Right lobe of liver (tissue), 6 donors: ENCODE results near the gene WWP2. TPM values are rescaled to one million over a fixed set of nuclear protein-coding genes. Genes with fewer than 3 reads are reported as not detected.

Experiments
- ATAC-seq, 4 donors: fragments of 200-7000 bp; cut with Tn5 transposase; one replicate each; pipeline ENCODE4 v1.9.1; 2020; ENCODE audit warnings: mild to moderate bottlenecking in 4 of 4, moderate library complexity in 4 of 4
- DNase-seq, 3 donors: peaks; one replicate each; pipeline ENCODE4 v3.0.0-alpha.2; 2020
- H3K27ac ChIP-seq, 3 donors: fragments of 200-600 bp; one replicate each; pipeline ENCODE4 v1.8.0; 2022
- H3K27me3 ChIP-seq, 2 donors: fragments of 200-600 bp; one replicate each; pipeline ENCODE4 v1.8.0; 2022
- H3K36me3 ChIP-seq, 4 donors: fragments of 200-600 bp; sonication (generic) in 1 of 4; one replicate each; pipeline versions ENCODE4 v1.5.1 to v1.8.0; 2017 to 2022; ENCODE audit warnings: control low read depth in 1 of 4
- H3K4me1 ChIP-seq, 4 donors: fragments of 200-600 bp; sonication (generic) in 1 of 4; one replicate each; pipeline versions ENCODE4 v1.5.1 to v1.8.0; 2017 to 2022; ENCODE audit warnings: control low read depth in 1 of 4
- H3K4me3 ChIP-seq, 3 donors: fragments of 200-600 bp; one replicate each; pipeline ENCODE4 v1.8.0; 2022
- H3K9me3 ChIP-seq, 4 donors: fragments of 200-600 bp; sonication (generic) in 1 of 4; one replicate each; pipeline versions ENCODE4 v1.5.1 to v1.8.0; 2017 to 2022; ENCODE audit warnings: control low read depth in 1 of 4
- CTCF ChIP-seq, 4 donors: fragments of 200-600 bp in 3 of 4; fragments of 450-650 bp in 1 of 4; IDR thresholded peaks; one replicate each; pipeline versions ENCODE4 v1.5.1 to v1.8.0; 2016 to 2022; ENCODE audit warnings: antibody characterized with exemption in 4 of 4, mild to moderate bottlenecking in 2 of 4
- POLR2A ChIP-seq: fragments of 450-650 bp; IDR thresholded peaks from one replicate; pipeline ENCODE4 v1.6.1; 2017; ENCODE audit warnings: antibody characterized with exemption, mild to moderate bottlenecking
- WGBS: methylation state at CpG from one replicate; pipeline ENCODE4 v1.1.6; 2018; ENCODE audit warnings: low coverage, low lambda C conversion rate; ENCODE audit not compliant: insufficient coverage; ENCODE audit errors: missing lambda C conversion rate; 5-methylcytosine and 5-hydroxymethylcytosine counted together
- intact Hi-C, 2 donors: fragments of 100-400 bp; cut with DNase I; formaldehyde crosslinking; loops; one replicate each; pipeline versions ENCODE4 v1.11.2 to v1.14.1; 2022
- total RNA-seq, 6 experiments: library from RNA; depleted of rRNA in 2 of 6; stranded (reverse); fragments of >200 nt in 2 of 6; fragmentation: NEBNext Ultra II Directional in 3 of 6; extraction: Animal tissue kit (Norgen Biotek cat#: 25700) in 3 of 6; gene quantifications; one replicate each; pipeline versions ENCODE4 v1.1.0 to v1.2.4, GENCODE V29; 2016 to 2023
- donor health status: DM: no; HTN: yes; CAD: no.
- donor health status: DM: no; HTN: no; CAD: no.
- donor health status: DM: no; HTN: no; CAD: no.
- donor health status: DM: no; HTN: yes; CAD: no.
- donor health status: DM: no; HTN: yes; CAD: no.

WWP2 gene
- total RNA-seq, 6 experiments from 2014 or later = 18.1 to 24.6 (median 22.4) TPM

- no peak overlapping the region for H3K27ac ChIP-seq
- TF ChIP-seq CTCF (IDR thresholded peaks at IDR 0.05) (no peak), POLR2A (no peak)
- no peak overlapping the region for H3K4me3 ChIP-seq
- 88% methylated on average over 4 of the region's 4 CpGs for WGBS
- ATAC-seq = no peak
- H3K36me3 ChIP-seq = peaks cover 0 to 10% (median 0%) of the 10 kb centered on the region in 4 donors
- no peaks in the 10 kb centered on the region for H3K4me1 ChIP-seq
- no peaks in the 10 kb centered on the region for H3K27me3 ChIP-seq
- no peak for DNase-seq
- no peaks in the 10 kb centered on the region for H3K9me3 ChIP-seq
- intact Hi-C loops = no loop called here
Observed at GRCh38 chr16:69881141-69881540, 119.0 kb downstream of the WWP2 start.

- ATAC-seq = no peak
Observed at GRCh38 chr16:69883744-69884143, 121.6 kb downstream of the WWP2 start.

DNA sequence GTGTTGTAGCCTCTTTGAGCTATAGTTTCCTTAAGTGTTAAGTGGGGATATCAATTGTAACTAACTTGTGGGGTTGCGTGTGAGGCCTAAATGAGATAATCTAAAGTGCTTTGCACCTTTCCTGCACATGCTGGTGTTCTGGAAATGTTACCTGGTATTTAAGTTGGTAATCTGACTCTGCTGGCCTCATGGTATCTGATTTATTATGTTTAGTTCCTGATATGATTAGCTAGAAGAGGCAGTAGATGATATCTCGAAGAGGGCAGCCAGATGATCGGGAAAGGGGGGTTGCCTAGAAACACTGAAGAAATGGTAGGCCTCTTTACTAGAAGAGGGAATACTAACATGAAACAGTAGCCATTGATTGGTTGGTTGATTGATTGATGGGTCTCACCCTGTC, 123.6 kb downstream of the WWP2 start:
- H3K4me1 ChIP-seq = peaks cover 0 to 11% (median 0%) of the 10 kb centered on the region in 4 donors
- no peak for ATAC-seq
- H3K36me3 ChIP-seq = no peaks in the 10 kb centered on the region
- no peak for DNase-seq
- no peak overlapping the region for H3K27ac ChIP-seq
- H3K27me3 ChIP-seq = no peaks in the 10 kb centered on the region
- intact Hi-C loops = no loop called here
- 91% methylated on average over 3 of the region's 3 CpGs for WGBS
- no peak overlapping the region for H3K4me3 ChIP-seq
- TF ChIP-seq CTCF (IDR thresholded peaks at IDR 0.05) (no peak), POLR2A (no peak)
- no peaks in the 10 kb centered on the region for H3K9me3 ChIP-seq

More at GRCh38 chr16:69883744-69884143, 121.6 kb downstream of the WWP2 start:
- H3K27ac ChIP-seq = no peak overlapping the region
- H3K4me3 ChIP-seq = no peak overlapping the region
- intact Hi-C loops = no loop called here
- H3K36me3 ChIP-seq = peaks cover 0 to 10% (median 0%) of the 10 kb centered on the region in 4 donors
- 89% methylated on average over 5 of the region's 5 CpGs for WGBS
- no peak for TF ChIP-seq POLR2A
- TF ChIP-seq CTCF (IDR thresholded peaks at IDR 0.05) = no peak
- no peak for DNase-seq
- H3K4me1 ChIP-seq = no peaks in the 10 kb centered on the region
- no peaks in the 10 kb centered on the region for H3K9me3 ChIP-seq
- no peaks in the 10 kb centered on the region for H3K27me3 ChIP-seq

DNA sequence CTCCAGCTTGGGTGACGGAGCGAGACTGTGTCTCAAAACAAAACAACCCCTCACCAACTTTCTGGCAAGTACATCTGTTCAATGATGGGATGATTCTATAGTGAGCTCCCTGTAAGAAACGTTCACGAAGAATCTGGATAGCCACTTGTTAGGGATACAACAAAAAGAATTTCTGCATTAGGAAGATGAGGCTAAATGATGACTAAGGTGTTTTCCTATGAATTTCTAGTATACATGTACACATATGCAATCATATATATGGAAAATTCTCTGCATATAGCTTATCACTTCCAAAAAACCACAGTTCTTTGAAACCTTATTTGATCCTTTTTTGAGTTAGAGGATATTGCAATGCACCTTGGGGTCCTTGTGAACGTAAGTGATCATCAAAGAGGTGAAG, 124.6 kb downstream of the WWP2 start:
- ATAC-seq = no peak
- 98% methylated on average over 5 of the region's 5 CpGs for WGBS
- H3K27me3 ChIP-seq = no peaks in the 10 kb centered on the region
- intact Hi-C loops = no loop called here
- peaks cover 0 to 16% (median 0%) of the 10 kb centered on the region in 4 donors for H3K4me1 ChIP-seq
- H3K36me3 ChIP-seq = no peaks in the 10 kb centered on the region
- H3K9me3 ChIP-seq = no peaks in the 10 kb centered on the region
- H3K4me3 ChIP-seq = no peak overlapping the region
- DNase-seq = no peak
- H3K27ac ChIP-seq = no peak overlapping the region
- no peak for TF ChIP-seq POLR2A
- no peak for TF ChIP-seq CTCF (IDR thresholded peaks at IDR 0.05)
